CD1c-positive myeloid dendritic cell (primary cell): ENCODE measurements around the gene SEZ6L.
A peak's percentile ranks its signal among the peaks of the same experiment; 100 is the strongest.

Source experiments
- DNase-seq: peaks from one replicate; pipeline ENCODE4 v3.0.0-alpha.2; 2016; ENCODE audit errors: extremely low spot score

The SEZ6L gene

DNA sequence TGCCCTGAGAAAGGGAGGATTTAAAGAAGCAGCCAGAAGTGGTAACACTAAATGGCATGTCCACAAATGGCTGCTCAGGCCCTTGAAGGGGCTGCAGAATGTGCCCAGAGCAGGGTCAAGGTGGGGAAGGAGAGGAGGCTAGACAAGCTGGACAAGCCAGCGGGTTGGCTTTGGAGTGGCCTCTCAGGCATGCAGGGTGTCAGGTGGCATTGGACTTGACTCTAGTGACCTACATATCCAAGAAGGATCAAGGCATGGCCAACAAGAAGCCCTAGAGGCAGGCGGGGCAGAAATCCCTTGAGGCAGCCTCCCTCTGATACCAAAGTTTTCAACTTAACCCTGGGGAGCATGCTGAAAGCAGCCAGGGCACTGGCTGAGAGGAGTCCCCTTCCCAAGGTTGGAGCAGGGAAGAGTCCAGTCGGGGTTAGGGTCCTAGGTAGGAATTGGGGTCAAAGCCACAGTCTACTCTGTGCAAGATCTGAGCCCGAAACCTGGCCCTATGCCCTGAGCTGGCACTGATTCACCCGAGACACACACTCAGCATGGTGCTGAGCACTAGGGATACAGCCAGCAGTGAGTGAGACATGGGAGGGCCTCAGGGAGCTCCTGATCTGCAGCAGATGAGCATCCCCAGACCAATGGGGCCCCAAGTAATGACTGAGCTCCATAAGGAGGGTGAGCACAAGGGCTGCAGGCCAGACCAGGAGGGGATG is 164.0 kb downstream of the SEZ6L start:
- DNase-seq, result no peak

- DNase-seq, result no peak
Observed at GRCh38 chr22:26334232-26334631, 165.0 kb downstream of the SEZ6L start.

DNA sequence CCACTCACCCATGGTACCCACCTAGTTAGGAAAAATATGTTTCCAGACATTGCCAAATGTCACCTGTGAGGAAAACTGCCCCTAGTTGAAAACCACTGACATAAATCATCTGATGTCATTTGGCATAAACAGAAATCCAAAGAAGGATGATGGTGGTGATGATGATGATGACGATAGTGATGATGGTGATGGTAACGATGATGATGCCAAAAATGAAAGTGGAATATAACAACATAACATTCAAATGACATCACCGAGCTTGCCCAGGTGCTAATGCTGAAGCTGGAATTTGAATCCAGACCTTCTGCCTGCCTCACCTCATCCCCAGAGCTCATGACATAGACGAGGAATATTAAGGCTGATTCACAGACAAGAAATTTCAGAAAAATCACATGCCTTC is 167.5 kb downstream of the SEZ6L start:
- no peak for DNase-seq

DNA sequence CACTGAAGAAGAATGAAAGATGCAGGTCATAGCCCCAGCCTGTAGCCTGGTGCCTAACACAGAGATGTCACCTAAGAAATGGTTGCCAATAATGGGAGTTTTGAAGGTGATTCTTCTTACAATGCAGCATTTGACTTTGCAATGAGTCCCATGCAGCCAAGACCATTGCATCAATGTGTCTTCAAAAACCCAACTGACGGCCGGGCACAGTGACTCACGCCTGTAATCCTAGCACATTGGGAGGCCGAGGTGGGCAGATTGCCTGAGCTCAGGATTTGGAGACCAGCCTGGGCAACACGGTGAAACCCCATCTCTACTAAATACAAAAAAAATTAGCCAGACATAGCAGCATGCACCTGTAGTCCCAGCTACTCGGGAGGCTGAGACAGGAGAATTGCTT is 170.5 kb downstream of the SEZ6L start:
- no peak for DNase-seq

DNA sequence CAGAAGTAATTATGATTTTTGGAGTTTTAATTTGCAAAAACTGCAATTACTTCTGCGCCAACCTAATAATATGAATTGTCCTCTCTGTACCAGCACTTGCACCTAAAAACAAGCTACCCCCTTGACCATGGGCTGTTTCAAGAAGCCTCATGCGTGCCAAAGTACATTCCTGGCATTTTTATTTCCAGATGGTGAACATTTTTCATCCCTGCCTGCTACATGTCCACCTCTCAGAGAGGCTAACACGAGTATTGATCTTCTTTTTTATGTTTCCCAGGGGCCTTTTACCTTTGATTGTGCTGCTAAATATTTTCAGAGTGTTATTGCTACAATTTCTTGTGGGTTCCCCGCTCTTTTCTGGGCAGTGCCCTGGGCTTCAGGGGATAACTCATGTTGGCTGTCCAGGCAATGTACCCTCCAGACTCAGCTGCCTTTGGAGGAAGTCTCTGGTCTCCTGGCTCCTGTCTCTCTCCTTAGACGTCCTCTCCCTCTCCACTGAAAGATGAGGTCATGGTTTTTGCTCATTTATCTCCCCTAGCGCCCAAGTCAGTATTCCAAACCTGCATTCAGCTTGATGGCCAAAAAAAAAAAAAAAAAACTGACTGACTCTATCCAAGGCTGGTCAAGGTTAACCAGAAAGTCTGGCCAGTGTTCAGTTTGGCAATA is 173.6 kb downstream of the SEZ6L start:
- DNase-seq, result no peak

- no peak for DNase-seq
Observed at GRCh38 chr22:26345496-26345895, 176.2 kb downstream of the SEZ6L start.

GRCh38 chr22:26348810-26349526 is 179.7 kb downstream of the SEZ6L start:
- no peak for DNase-seq

GRCh38 chr22:26354707-26355106 is 185.4 kb downstream of the SEZ6L start:
- DNase-seq, result no peak

DNA sequence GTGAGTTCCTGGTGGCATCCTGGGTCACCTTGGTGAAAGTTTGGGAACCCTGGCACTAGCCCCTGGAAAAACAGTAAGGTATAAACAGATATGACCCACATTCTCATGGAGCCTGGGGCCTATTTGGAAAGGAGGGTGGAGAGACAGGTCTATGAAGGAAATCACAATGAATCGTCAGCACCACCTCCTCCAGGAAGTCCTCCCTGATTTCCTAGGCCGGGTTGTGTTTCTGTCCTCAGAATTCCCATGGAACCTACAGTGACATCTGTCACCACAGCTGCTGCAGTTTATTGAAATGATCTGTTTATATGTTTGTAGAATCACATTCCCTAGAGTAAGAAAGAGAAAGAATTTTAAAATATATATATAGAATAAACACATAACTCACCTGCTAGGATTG is 188.0 kb downstream of the SEZ6L start:
- no peak for DNase-seq

GRCh38 chr22:26357813-26358212 is 188.6 kb downstream of the SEZ6L start:
- DNase-seq, result no peak

- no peak for DNase-seq
Observed at GRCh38 chr22:26359156-26359555, 189.9 kb downstream of the SEZ6L start.

DNA sequence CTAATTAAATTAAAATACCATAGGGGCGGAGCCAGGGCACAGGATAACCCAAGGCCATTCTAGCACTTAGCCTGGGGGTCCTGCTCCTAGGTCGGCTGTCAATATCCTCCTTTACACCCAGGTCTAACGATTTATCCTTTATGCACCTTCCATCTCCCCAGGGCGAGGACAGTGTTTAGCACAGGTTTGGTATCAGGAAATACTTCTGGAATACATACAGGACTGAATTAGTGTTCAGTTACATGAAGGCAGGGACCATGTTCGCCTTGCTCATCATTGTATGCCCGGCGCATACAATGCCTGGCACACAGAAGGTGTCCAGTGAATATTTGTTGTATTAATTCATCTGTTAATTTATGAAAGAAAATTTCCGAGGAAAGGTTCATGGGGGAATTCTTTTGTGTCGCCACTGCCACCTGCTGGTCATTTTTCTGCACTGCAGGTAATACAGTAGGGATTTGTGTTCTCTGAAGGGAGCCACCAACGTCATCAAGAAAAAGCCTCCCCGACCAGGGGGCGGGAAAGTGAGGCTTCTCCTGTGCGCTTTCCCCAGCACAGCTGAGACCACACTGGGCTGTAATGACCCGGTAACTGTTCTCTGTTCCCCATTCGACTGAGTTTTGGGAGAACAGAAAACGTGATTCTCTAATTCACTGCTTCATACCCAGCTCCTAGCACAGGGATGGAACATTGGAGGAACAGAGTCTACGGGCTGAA is 191.1 kb downstream of the SEZ6L start:
- DNase-seq, result peak; percentile 85

- no peak for DNase-seq
Observed at GRCh38 chr22:26362471-26362870, 193.2 kb downstream of the SEZ6L start.

DNA sequence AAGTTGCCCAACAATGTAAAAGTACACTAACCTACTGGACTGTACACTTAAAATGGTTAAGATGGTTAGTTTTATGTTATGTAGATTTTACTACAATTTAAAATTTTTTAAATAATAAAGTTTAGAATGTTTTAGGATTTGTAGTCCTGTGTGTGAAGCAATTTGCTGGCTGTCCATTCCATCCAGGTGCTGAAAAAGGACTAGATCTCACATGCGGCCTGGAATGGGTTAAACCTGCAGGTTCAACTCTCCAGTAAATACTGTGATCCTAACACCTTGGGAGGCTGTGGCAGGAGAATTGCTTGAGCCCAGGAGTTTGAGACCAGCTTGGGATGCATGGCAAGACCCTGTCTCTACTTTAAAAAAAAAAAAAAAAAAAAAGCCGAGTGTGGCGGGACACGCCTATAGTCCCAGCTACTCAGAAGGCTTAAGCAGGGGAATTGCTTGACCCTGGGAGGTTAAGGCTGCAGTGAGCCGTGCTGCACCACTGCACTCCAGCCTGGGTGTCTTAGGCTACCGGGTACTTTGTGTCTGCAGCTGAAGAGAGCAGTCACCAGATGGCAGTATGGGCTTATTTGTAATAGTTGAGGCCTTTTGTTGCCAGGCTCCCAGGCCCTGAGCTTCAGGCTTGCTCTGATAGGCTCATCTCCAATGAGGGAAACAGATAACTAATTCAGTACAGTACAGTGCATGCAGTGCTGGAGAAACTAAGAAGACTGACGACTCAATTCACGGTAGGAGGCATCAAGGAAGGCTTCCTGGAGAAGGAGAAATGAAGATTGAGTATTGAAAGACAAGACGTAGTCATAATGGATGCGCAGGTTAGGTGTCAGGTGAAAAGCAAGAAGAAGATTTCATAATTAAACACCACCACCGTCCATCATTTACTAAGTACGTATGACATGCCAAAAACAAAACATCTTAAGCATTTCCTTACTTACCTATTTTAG is 195.1 kb downstream of the SEZ6L start:
- DNase-seq, result peak; percentile 70

- DNase-seq, result peak; percentile 85
Observed at GRCh38 chr22:26367402-26368245, 198.4 kb downstream of the SEZ6L start.

DNA sequence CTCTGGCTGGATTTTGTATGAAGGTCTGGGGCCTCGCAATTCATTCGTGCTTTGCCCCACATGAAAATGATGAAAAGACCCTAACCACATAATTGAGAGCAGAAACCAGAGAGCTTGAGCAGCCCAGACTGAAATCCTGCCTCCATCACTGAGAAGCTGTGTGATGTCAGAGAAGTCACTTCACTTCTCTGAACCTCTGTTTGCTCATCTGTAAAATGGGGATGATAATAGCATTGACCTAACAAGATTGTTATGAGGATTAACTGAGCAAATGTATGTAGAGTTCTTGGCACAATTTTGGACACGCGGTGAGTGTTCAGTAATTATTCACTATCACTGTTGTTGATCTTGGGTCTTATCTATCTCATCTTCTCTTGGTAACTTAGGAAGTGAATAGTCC is 203.6 kb downstream of the SEZ6L start:
- DNase-seq, result no peak

GRCh38 chr22:26374391-26375026 is 205.2 kb downstream of the SEZ6L start:
- DNase-seq, result no peak

DNA sequence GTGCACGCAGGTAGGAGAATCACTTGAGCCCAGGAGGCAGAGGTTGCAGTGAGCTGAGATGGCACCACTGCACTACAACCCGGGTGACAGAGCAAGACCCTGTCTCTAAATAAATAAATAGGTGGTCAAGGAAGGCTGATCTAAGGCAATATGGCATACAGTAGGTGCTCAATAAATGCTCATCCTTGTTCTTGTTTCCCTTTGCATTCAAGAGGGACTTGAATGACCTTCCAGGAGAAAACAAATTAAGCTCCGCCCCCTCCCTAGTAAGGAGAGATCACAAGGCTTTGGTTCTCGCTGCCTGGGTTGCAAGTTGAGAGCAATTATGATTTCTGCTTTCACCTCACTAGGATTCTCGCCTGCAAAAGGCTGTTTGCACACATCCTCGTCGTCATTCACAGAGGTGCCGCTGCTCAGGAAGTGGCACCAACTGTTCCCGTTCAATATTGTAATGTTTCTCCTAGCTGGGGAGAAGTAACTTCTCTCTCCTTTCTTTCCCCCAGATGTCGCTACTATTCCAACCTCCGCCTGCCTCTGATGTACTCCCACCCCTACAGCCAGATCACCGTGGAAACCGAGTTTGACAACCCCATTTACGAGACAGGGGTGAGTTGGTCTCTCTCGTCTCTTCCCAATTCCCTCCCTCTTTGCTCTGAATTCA is 208.0 kb downstream of the SEZ6L start:
- no peak for DNase-seq
